D721Med (cell line): ENCODE measurements around the gene TMTC1.

Experiments used
- DNase-seq: peaks from one replicate; pipeline ENCODE4 v3.0.0; 2011; ENCODE audit warnings: low spot score; ENCODE audit not compliant: insufficient read length
- FAIRE-seq: peaks from 2 replicates; lab custom pipeline; 2011; peaks lifted over from hg19 to GRCh38; lab: Jason Lieb, UNC
- CTCF ChIP-seq: IDR thresholded peaks from 2 replicates; pipeline ENCODE4 v1.5.1; 2012; ENCODE audit warnings: mild to moderate bottlenecking, control low read depth; ENCODE audit not compliant: insufficient read depth; ENCODE audit errors: missing control alignments

Gene TMTC1

DNA sequence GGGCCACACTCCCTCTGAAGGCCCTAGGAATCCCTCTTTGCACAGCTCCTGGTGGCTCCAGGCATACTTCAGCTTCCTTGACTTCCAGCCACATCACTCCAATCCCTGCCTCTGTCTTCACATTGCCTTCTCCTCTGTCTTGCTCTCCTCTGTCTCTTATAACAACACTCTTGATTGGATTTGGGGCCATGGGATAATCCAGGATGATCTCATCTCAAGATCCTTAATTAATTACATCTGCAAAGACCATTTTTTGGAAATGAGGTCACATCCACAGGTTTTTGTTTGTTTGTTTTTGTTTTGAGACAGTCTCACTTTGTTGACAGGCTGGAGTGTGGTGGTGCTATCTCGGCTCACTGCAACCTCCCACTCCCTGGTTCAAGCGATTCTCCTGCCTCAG is 88.7 kb downstream of the TMTC1 start:
- no peak for FAIRE-seq
- no peak for TF ChIP-seq CTCF
- no peak for DNase-seq

GRCh38 chr12:29694002-29694401 is 89.7 kb downstream of the TMTC1 start:
- FAIRE-seq (no peak), DNase-seq (no peak)
- no peak for TF ChIP-seq CTCF

GRCh38 chr12:29692237-29692636 is 91.5 kb downstream of the TMTC1 start:
- TF ChIP-seq CTCF = no peak
- FAIRE-seq = no peak
- no peak for DNase-seq

GRCh38 chr12:29691161-29691854 is 92.4 kb downstream of the TMTC1 start:
- DNase-seq (no peak), FAIRE-seq (no peak)
- no peak for TF ChIP-seq CTCF

DNA sequence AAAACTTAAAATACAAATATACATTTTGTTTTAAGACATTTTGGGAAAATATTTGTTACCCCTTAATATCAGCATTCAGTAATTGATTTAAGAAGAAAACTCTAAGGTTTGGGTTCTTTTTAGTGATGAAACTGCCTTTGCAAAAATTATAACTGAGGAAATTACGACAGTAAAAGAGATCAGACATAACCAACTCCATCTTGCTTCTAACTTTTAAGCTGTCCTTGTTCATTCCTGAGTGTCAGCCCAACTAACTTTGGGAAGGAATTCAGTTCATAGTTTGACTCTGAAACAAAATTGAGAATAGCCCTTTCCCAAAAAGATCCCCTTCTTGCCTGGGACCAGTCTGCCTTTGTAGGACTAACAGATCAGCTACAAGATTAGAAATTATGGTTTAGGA is 93.0 kb downstream of the TMTC1 start:
- no peak for FAIRE-seq
- no peak for DNase-seq

DNA sequence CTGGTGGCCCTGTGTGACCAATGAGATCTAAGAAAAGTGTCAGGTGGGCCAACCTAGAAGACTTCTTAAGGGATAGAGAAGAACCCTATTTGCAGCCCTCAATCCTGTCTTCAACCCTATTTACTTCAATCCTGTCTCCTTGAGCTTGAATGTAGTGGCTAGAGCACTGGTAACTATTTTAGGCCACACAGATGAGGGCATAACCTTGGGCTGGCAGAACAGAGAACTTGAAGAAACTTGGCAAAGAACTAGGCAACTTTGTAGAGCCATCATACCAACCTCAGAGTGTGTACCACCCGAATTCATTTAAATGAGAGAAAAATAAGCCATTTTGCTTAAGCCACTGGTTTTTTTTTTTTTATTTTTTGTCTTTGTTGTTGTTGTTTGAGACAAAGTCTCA is 94.8 kb downstream of the TMTC1 start:
- FAIRE-seq (no peak), DNase-seq (no peak)
- TF ChIP-seq CTCF = no peak

More for the DNA sequence above, 93.0 kb downstream of the TMTC1 start:
- TF ChIP-seq CTCF = no peak

GRCh38 chr12:29682088-29682487 is 101.7 kb downstream of the TMTC1 start:
- no peak for DNase-seq
- FAIRE-seq = no peak
- no peak for TF ChIP-seq CTCF
